ENCODE data around the gene KCNE4.

Gene KCNE4

GRCh38 chr2:223069465-223069864 is 17.5 kb downstream of the KCNE4 start:
- no peak for TF ChIP-seq CTCF (IDR thresholded peaks at IDR 0.05; ENCODE audit: low read depth, low read length)
- H3K4me3 ChIP-seq (ENCODE audit: low read depth, low read length), result no peak overlapping the region

GRCh38 chr2:223069988-223070387 is 18.0 kb downstream of the KCNE4 start:
- no peak for TF ChIP-seq CTCF (IDR thresholded peaks at IDR 0.05; ENCODE audit: low read depth, low read length)
- H3K4me3 ChIP-seq (ENCODE audit: low read depth, low read length), result no peak overlapping the region

GRCh38 chr2:223071139-223071538 is 19.1 kb downstream of the KCNE4 start:
- H3K4me3 ChIP-seq (ENCODE audit: low read depth, low read length), result no peak overlapping the region
- no peak for TF ChIP-seq CTCF (IDR thresholded peaks at IDR 0.05; ENCODE audit: low read depth, low read length)

- no peak for TF ChIP-seq CTCF (IDR thresholded peaks at IDR 0.05; ENCODE audit: low read depth, low read length)
- H3K4me3 ChIP-seq (ENCODE audit: low read depth, low read length), result no peak overlapping the region
Observed at GRCh38 chr2:223072826-223073225, 20.8 kb downstream of the KCNE4 start.

- no peak overlapping the region for H3K4me3 ChIP-seq (ENCODE audit: low read depth, low read length)
- TF ChIP-seq CTCF (IDR thresholded peaks at IDR 0.05; ENCODE audit: low read depth, low read length), result no peak
Observed at GRCh38 chr2:223075301-223076270, 23.6 kb downstream of the KCNE4 start.

- no peak for TF ChIP-seq CTCF (IDR thresholded peaks at IDR 0.05; ENCODE audit: low read depth, low read length)
- H3K4me3 ChIP-seq (ENCODE audit: low read depth, low read length), result no peak overlapping the region
Observed at GRCh38 chr2:223076573-223076972, 24.6 kb downstream of the KCNE4 start.

- no peak for TF ChIP-seq CTCF (IDR thresholded peaks at IDR 0.05; ENCODE audit: low read depth, low read length)
- H3K4me3 ChIP-seq (ENCODE audit: low read depth, low read length), result no peak overlapping the region
Observed at GRCh38 chr2:223078482-223078881, 26.5 kb downstream of the KCNE4 start.
